Measurements from ENCODE around the gene BRME1.
"Not testable (repeated sequence)": the region's sequence is repeated elsewhere in the genome, so short reads cannot be mapped to it uniquely, and the experiment has no call there.

Gene BRME1

DNA sequence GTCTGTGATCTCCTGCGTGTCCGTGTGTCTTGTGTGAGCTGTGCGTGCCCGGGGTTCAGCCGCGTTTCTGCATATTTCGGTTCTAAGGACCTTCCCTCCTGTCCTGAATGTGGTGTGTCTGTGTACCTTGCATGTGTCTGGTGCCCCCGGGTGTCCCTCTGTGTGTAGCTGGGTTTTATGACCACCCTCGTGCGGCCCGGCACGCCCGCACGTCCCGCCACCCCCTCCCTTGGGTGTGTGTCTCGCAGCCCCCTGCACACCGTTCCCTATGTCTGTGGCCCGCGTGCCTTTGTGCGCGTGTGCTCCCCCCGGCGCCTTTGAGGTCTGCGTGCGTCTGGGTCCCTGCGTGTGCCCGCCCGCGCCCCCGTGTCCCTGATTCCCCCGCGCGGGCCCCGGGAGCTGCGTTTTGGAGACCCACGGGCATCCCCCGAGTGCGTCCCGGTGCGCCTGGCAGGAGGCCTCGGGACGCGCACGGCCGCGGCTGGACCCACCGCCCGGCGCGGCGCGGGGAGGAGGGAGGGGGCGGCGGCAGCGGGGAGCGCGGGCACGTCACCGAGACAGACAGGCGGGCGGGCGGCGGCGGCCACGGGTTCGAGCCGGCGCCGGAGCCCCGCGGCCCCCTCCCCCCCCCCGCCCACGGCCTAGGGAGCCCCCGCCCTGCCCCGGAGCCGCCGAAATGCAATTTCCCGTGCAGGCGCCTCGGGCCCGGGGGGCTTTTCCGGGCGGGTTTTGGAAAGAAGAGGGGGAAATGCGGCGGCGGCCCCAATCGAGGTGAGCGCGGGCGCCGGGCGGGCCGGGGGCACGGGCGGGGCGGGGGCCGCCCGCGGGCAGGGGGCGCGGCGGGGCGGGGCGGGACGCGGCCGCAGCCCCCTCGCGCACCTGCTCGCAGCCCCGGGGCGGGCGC is 41.0 kb downstream of the BRME1 start:
- no peak for DNase-seq

DNA sequence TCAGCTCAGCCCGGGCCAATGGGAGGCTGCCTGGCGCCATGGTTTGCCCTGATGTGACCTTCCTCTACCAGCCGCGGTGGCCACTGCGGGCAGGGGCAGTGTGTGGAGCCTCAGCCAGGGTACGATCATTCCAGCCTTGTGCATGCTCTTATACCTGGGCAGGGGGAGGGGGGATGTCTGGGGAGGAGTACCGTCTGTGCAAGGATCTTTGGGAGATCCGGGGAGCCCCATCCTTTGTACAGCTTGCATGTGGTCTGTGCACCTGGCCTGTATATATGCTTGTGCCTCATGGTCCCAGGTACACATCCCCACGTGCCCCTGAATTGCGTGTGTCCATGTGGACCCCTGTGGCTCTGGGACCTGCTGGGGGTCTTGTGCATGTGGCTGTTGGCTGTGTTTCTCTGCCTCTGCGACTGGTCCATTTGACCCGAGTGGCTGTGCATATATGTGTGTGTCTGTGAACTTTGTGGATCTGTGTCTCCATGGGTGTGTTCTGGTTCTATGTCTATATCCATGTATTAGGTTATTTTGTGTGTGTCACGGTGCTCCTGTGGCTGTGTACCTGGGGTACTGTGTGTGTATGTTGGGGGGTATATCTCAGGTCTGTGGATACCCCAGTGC is 41.8 kb downstream of the BRME1 start:
- no peak for DNase-seq

DNA sequence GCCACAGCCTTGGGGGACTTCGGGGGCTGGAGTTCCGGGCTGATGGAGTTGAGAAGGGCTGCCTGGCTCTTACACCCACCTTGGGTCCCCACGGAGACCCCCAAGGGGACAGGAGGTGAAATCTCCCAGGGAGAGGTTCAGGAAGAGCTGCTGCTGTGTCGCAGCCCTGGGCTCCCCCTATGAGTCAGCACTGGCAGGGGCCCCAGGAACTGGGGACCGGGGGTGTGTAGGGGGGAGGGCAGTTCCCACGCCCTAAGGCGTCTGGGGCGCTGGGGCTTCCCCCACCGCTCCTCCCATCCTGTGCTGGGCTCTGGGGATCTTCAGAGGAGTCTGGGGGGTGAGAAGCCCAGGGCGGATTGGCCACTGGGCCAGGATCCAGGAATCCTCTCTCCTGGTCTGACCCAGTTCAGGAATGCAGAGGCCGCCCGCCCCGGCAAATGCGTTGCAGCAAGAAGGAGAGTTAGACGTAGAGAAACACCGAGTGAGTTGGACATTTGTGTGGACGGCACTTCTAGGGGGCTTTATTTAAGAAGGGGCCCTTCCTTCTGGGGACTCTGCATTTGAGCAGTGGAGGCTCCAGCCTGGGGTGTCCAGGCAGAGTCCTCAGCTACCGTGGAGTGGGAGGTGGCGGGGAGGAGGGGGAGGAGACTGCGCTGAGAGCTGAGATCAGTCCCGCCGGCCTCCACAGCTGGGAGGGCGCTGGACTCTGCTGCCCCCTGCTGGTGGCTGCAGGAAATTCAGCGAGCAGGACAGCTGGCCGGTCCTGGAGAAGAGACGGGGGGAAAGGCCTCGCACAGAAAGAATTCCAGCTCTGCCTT is 44.0 kb downstream of the BRME1 start:
- DNase-seq, result peak; percentile 67

DNA sequence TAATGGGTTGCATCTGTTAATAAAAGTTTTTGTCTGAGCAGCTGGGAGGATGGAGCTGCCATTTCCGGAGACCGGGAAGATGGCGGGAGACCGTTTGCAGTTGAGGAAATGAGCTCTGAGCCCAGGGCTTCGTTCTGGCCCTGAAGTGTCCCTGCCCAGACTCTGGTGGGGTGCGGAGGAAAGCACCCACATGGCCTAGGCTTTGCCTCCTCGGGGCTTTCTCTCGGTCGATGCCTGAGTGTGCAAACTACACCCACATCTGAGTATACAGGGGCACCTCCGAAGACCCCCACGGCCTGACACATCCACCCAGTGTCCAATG is 44.6 kb downstream of the BRME1 start:
- no peak for DNase-seq

DNA sequence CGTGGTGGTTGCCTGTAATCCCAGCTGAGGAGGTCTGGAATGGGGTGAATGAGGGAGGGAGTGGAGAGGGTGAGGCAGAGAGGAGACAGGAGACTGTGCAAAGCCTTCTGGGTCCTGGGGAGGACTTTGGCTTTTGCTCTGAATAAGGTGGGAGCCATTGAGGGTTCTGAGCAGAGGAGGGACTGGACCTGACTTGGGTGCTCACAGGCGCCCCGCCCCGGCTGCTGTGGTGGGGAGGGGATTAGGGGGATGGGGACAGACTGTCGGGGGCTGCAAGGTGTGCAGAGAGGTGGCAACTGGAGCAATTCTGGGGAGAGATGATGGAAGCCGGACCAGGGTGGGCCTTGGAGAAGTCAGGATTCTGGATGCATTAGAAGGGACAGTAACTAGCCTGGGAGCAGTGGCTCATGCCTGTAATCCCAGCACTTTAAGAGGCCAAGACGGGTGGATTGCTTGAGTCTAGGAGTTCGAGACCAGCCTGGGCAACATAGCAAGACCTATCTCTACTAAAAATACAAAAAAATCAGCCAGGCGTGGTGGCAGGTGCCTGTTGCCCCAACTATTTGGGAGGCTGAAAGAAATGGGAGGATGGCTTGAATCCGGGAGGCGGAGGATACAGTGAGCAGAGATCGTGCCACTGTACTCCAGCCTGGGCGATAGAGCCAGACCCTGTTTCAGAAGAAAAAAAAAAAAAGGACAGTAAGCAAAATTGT is 45.1 kb downstream of the BRME1 start:
- DNase-seq, result no peak

DNA sequence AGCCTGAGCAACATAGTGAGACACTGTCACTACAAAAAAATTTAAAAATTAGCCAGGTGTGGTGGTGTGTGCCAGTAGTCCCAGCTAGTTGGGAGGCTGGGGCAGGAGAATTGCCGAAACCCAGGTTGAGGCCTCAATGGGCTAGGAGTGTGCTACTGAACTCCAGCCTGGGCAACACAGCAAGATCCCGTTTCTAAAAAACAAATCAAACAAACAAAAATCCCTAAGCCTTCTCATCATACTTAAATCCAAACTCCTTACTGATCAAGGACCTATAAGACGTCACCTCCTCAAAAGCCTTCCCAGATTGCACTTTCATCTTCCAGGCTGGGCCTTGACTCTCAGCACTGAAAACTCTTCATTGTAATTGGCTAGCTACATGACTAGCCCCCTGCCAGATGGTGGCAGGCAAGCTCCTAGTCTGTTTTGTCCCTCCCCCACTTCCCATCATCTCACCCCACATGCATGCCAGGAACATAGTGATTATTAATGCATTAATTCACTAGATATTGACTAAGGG is 46.5 kb downstream of the BRME1 start:
- no peak for DNase-seq

DNA sequence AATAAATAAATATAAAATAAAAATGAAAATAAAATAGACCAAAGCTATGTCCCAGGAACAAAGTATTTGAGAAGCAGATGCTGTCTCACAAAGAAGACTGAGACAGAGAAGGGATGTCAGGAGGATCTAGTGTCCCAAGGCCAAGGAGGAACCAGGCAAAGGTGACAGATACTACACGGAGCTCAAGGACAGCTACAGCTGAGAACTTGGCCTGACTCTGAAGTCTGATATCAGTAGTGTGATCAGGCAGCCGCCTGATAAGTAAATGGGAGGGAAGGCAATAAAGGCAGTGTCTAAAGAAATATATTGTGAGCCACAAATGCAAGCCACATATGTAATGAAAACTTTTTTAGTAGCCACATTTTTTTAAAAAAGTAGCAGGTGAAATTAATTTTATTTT is 49.4 kb downstream of the BRME1 start:
- no peak for DNase-seq

DNA sequence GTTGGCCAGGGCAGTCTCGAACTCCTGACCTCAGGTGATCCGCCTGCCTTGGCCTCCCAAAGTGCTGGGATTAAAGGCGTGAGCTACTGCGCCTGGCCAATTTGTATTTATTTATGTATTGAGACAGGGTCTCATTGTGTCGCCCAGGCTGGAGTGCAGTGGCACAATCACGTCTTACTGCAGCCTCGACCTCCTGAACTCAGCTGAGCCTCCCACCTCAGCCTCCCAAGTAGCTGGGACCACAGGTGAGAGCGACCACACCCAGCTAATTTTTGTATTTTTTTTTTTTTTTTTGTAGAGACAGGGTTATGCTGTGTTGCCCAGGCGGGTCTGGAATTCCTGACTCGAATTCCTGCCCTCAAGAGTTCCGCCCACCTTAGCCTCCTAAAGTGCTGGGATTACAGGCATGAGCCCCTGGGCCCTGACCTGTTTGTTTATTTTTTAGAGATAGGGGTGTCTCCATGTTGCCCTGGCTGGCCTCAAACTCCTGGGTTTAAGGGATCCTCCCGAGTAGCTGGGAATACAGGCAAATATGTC is 53.7 kb downstream of the BRME1 start:
- not testable (repeated sequence) for DNase-seq

DNA sequence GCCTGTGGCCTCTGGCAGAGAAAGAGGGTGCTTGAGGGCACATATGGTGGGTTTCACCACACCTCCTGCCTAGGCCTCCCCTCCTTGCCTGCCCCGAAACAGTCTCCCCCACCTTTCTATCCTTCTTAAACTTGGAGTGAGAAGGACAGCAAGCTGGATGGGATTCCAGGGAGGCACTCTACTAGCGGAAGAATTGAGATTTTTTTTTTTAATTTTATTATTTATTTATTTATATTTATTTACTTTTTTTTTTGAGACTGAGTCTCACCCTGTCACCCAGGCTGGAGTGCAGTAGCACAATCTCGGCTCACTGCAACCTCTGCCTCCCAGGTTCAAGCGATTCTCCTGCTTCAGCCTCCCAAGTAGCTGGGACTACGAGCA is 54.2 kb downstream of the BRME1 start:
- DNase-seq, result not testable (repeated sequence)

DNA sequence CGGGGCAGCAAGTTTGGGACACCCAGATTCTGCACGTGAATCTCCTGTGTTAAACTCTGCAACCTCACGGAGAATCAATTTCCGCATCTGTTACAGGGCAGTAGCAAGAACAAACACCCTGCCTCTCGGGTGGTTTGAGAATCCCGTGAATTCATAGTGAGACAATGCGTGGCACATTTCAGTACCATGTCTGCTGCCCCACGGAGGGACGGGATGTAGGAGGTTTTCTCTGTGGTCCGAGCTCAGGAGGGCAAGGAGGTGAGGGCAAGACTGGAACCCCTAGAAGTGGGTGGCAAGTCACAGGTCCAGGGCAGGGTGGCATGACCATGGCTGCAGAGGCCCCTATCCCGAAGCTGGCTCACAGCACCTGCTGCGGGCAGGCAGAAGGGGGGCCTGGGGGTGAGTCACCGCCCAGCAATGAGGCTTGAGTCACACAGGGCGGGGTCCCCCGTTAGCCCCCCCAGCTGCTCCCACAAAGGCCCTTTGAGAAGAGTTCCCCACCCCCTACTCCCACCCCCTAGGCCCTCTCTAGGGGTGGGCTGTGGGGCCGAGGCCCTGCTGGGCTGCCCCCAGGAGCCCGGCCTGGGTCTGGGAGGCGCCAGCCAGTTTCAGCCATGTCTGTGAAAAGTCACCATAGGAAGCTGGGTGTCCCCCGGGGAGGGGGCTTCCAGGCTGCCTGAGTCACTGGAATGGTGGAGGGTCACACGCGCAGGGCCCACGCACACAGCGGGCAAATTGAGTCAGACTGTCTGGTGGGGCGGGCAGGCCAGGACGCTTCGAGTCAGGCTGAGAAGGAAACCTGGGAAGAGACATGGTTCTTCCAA is 54.8 kb downstream of the BRME1 start:
- no peak for DNase-seq

DNA sequence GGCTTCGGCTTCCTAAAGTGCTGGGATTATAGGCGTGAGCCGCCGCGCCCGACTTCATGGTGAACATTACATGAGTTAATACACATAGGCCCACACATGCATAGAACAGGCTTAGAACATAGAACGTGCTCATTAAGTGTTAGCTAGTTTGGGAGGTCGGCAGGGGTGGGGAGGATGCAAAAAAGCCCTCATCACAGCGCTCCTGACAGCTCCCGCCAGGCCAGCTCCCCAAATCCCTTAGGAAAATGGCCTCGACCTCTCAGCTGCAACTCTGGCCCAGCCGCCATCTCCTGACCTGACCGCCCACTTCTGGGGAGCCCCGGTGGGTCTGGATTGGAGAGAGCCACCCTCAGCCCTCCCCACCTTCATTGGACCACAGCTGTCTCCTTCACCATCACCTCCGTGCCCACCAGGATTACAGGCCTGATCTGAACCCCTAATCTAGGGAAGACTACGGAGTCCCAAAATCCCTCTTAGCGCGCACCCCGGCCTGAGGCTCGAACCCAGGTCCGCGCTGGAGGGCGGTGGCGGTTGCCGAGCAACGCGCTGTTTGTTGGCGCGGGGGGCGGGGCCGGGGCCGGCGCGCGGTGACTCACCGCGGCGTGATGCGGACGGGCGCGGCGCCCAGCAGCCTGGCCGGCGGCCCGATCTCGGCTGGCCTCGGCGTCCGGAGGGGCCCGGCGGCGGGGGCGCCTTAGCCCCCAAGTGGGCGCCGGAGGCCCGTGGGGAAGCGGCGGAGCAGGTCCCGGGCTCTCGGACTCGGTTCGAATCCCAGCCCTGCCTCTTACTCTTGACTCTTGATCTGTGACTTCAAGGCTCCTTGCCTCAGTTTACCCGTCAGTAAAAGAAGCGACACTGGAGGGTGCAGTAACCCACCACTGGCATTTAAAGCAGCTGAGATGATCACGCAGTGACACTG is 55.7 kb downstream of the BRME1 start:
- DNase-seq, result peak; percentile 68

DNA sequence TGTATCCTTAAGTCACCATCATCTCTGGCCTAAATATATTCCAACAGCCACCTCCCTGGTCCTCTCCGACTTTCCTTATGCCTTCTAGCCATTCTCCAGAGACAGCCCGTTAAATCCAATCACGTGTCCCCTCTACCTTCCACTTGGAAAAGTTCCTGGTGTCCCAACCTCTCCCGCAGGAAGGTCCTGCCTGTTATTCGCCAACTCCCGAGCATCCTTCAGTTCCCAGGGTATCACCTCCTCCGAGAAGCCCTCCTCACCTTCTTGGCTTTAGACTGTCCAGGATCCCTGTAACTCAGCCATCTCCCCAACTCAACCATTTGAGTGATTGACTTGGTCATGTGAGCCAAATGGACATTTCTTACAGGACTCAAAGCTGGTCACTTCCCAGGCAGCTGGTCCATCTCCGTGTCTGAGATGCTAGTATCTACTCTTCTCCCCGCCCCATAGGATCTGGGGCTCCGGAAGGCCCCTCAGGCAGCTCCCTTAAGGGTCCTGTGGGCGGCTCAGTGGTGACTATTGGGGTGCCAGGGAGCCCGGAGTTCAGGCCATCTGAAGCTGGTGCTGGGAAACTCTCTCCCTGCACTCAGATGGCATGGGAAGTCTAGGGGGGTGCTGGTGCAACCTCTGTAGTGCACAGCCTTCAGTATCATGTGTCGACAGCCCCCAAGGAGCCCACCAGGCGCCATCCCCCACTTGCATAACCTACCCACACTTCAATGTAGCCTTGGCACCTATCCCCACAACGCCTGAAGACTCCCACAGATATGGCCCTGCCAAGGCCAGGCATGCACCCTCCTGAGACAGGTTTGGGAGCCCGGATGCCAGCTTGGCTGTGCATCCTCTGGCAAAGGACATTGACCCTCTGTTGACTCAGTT is 56.9 kb downstream of the BRME1 start:
- DNase-seq, result no peak

DNA sequence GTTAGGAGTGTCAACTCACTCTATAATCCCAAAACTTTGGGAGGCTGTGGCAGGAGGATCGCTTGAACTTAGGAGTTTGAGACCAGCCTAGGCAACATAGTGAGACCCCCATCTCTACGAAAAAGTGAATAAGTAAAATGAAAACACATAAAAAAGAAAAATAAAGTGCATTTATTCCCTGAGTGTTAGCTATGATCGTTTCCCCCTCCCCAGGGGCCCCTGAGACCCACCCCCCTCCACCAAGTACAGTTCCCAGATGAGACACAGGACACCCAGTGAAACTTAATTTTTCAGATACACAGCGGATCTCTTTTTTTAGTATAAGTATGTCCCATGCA is 57.6 kb downstream of the BRME1 start:
- DNase-seq, result no peak

DNA sequence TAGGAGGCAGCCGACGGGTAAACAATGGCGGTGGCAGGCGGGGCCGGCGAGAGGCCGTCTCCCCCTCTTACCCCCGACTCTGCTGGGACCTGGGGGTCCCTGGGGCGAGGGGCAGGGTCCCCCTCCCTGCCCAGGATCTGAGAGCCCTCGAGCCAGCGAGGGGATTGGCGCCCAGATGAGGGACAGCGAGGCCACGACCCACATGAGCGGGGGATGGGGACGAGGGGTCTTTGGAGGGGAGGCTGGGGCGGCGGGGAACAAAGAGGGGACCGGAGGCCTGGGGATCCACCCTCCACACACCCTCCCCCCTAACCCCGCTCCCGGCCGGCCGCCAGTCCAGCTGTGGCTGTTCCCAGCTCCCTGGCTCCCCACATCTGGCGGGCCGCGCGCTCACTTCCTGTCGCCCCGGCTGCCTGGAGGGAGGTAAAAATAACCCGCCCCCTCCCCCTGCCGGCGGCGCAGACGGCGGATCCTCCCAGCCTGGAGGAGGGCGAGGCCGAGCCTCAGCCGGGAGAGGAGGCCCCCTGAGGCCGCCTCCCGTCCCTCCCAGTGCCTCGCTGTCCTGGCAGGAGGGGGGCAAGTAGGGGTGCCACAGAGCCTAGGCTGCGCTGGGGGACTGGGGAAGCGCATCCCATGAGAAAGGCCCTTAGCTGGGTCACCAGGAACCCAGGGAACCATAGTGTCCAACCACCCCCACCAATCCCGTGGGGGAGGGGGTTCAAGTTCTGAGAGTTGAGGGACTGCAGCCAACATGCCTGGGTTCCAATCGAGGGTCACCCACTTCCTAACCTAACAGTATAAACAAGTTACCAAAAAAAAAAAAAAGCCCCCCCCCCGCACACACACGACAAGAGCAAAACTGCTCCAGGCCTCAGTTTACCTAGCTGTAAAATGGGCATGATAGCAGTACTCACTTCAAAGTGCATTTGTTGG is 58.2 kb downstream of the BRME1 start:
- DNase-seq, result peak; percentile 85

DNA sequence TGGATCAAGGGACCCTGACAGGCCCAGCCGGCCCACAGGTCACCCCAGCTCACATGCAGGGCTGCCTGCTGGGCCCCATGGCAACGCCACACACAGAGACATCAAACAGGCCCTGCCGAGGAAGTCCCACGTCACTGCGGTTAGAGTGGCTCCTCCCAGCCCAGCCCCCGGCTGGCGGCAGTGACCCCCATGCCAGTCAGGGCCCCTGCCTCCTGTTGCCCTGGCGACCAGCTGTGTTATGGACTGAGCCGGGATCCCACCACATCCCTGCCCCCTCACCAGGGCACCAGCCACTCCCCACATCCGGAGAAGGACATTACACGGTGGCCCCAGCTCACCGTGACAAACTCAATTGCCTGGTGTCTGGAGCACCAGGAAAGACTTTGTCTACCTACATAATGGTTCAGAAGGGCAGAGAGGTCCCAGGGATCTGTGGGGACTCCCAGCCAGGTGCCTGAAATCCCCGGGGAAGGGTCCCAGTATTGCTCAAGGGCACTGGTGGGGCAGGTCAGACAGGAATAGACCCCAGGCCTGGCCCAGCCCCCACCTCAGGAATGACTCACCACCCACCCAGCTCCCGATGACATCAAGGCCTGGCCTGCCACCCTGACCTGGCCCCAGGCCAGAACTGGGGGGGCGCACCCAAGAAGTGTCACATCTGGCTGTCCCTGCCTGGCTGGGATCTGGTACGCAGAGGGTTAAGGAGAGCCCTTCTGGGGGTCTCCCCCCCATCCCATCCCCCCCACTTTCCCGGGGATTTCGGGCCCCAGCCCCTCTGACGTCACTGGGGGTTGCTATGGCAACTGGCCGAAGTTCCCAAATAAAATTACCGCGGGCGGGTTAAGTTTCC is 59.1 kb downstream of the BRME1 start:
- peak; percentile 82 for DNase-seq

DNA sequence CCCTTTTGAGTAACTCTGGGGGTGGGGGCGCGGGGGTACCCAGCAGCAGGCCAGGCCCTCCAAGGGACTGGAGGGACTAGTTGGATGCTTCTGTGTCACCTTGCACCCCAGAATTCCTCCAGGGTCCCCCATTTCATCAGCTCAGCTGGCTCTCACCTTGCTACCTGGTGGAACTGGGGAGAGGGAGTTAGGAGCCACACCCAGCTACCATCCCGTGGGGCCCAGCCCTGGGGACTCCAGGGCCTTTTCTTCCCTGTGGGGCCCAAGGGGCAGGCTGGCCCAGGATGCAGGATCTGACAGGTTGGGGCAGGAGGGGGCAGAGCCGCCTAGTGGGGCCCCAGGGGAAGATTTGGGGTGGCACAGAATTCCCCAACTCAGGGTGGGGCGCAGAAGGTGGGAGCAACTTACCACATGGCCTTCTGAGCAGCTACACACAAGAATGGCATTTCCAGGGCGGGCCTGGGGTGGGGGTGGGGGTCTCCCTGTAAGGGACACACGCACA is 61.7 kb downstream of the BRME1 start:
- no peak for DNase-seq

All from NCI-H1105 (cell line).